Kidney epithelial cell (primary cell): ENCODE results near the gene ATG9A. TPM values are rescaled to one million over a fixed set of nuclear protein-coding genes. Genes with fewer than 3 reads are reported as not detected.

ENCODE experiments used
- DNase-seq: peaks from one replicate; pipeline ENCODE4 v3.0.0-alpha.2; 2010; ENCODE audit warnings: low read depth
- H3K27me3 ChIP-seq: 2 replicates; pipeline ENCODE4 v1.6.0; 2011; ENCODE audit warnings: low read length; ENCODE audit not compliant: control insufficient read depth, insufficient read depth
- H3K36me3 ChIP-seq: 2 replicates; pipeline ENCODE4 v1.5.1; 2011; ENCODE audit warnings: low read length; ENCODE audit not compliant: control insufficient read depth, insufficient read depth
- H3K4me3 ChIP-seq: 2 replicates; pipeline ENCODE4 v1.5.1; 2011; ENCODE audit warnings: low read depth, mild to moderate bottlenecking, control low read depth, low read length
- CTCF ChIP-seq: IDR thresholded peaks from 2 replicates; pipeline ENCODE4 v1.5.1; 2011; ENCODE audit warnings: mild to moderate bottlenecking, moderate library complexity, low read length, control low read depth, inconsistent platforms; ENCODE audit not compliant: insufficient read depth, poor library complexity, severe bottlenecking
- total RNA-seq: library from RNA; depleted of rRNA; stranded (reverse); fragments of >200 nt; gene quantifications from 2 replicates; pipeline ENCODE4 v1.2.3, GENCODE V29; 2015

The ATG9A gene
- total RNA-seq, 1 donor from 2014 or later: 46.1 TPM

DNA sequence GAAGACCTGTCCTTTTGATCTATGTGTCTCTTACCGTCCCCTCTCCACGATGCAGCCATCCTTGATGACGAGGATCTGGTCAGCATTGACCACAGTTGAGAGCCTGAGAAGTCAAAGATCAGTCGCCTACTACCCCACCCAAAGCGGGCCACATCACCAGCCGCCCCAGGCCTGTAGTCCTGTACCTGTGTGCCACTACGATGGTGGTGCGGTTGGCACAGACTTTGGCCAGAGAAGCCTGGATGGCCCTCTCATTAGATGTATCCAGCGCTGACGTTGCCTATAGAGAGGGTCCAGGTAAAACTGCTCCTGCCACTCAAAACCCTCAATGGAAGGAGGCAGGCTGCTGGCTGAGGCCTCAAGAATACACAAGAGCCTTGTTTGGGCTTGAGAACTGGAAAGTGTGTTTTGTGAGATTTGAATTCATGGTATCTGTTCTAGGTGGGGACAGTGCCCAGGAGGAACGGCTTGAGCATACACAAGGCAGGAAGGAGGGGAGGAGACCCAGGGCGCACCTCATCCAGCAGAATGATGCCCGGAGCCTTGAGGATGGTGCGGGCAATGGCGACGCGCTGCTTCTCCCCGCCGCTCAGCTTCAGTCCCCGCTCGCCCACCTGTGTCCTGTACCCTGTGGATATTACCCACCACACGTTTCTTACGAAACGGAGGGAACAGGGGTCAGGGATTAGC, 19.1 kb downstream of the ATG9A start:
- no peak for TF ChIP-seq CTCF
- Histone ChIP-seq H3K4me3 (no peak overlapping the region), H3K36me3 (peaks cover 6% of the 10 kb centered on the region), H3K27me3 (no peaks in the 10 kb centered on the region)
- DNase-seq: no peak

DNA sequence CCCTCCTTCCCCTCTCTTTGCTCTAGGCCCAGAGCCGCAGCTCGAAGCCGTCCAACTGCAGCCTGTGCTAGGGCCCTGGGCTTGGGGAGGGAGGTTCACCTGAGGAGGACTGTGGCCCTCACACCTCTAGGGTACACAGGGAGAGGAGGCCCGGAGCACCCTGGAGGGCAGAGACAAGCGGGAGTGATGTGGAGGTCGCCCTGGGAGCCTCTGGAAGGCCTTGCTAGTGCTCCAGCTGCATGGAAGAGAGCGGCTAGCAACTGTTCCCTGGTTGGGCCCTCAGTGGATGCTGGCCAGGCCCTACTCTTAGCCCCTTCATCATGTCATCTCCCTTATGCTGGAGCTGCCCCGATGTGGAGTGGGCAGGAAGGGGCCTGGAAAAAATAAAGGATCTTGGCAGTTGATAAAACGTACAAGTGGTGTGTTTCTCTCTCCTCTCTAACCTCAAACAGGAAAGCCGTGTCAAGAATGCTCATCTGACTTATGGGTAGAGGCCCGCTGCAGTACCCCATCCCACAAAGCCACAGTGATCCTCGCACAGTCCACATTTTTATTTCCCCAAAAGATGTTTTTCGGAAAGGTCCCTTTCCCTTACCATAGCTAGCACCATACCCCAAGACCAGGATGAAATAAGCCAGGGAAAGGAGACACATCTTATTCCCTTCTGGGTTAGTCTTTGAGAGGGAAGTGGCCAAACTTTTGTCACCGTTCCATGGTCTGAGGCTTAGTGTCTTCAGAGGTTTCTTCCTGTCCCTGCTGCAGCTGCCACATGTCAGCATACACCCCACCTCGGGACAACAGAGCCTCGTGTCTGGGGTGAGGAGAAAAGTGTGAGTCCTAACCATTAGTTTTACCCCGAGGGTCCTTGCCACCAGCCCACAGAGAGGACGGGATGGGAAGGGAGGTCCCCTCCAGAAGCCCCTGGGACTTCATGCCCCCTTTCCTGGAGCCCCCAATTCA, 19.9 kb downstream of the ATG9A start:
- no peak for DNase-seq
- no peak for TF ChIP-seq CTCF
- H3K36me3 ChIP-seq: peaks cover 6% of the 10 kb centered on the region
- H3K27me3 ChIP-seq: no peaks in the 10 kb centered on the region
- no peak overlapping the region for H3K4me3 ChIP-seq

GRCh38 chr2:219207884-219208740, 21.3 kb downstream of the ATG9A start:
- no peak overlapping the region for H3K4me3 ChIP-seq
- DNase-seq: no peak
- no peak for TF ChIP-seq CTCF
- H3K27me3 ChIP-seq: no peaks in the 10 kb centered on the region
- peaks cover 5% of the 10 kb centered on the region for H3K36me3 ChIP-seq

GRCh38 chr2:219207134-219207883, 22.1 kb downstream of the ATG9A start:
- no peaks in the 10 kb centered on the region for H3K27me3 ChIP-seq
- no peak for DNase-seq
- peaks cover 5% of the 10 kb centered on the region for H3K36me3 ChIP-seq
- TF ChIP-seq CTCF: no peak
- H3K4me3 ChIP-seq: peak overlapping the region; percentile 81
